ENCODE measurements around the gene P4HA3.

DNA sequence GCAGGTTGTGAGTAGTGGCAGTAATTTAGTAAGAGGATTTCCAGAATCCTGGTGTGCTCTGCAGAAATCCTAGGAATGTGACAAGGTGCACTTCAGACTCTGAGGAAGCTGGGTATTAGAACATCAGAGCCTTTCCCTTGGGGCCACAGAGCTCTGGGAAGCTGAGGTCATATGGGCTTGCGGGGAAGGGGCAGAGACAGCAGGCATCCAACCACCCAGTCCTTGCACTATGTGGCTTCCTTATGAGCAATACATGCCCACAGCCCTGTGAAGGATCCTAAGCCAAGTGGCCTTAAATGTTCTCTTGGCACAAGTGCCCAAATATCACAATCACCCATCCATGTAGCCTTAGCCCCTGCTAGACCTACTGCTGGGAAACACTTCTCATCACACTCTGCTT is 46.2 kb downstream of the P4HA3 start:
- TF ChIP-seq, protein P1, sequence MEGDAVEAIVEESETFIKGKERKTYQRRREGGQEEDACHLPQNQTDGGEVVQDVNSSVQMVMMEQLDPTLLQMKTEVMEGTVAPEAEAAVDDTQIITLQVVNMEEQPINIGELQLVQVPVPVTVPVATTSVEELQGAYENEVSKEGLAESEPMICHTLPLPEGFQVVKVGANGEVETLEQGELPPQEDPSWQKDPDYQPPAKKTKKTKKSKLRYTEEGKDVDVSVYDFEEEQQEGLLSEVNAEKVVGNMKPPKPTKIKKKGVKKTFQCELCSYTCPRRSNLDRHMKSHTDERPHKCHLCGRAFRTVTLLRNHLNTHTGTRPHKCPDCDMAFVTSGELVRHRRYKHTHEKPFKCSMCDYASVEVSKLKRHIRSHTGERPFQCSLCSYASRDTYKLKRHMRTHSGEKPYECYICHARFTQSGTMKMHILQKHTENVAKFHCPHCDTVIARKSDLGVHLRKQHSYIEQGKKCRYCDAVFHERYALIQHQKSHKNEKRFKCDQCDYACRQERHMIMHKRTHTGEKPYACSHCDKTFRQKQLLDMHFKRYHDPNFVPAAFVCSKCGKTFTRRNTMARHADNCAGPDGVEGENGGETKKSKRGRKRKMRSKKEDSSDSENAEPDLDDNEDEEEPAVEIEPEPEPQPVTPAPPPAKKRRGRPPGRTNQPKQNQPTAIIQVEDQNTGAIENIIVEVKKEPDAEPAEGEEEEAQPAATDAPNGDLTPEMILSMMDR (IDR thresholded peaks at IDR 0.05): no peak
- TF ChIP-seq POLR2A (IDR thresholded peaks at IDR 0.05): no peak

Measured in Peyer's patch (tissue), 4 donors.